NCI-H774 (cell line): ENCODE data around the gene FSD1L.
A peak's percentile ranks its signal among the peaks of the same experiment; 100 is the strongest.

Experiments
- DNase-seq: peaks from one replicate; lab custom pipeline; 2025; lab: John Stamatoyannopoulos, UW

Gene FSD1L

GRCh38 chr9:105447814-105448812 is at the start of gene FSD1L:
Gene FSD1L (plus strand): TSS chr9:105448034. CDS start chr9:105448221, 187 bp downstream.
- DNase-seq, result peak; percentile 92

GRCh38 chr9:105399117-105399516 is 48.7 kb upstream of the FSD1L start:
- DNase-seq, result no peak

DNA sequence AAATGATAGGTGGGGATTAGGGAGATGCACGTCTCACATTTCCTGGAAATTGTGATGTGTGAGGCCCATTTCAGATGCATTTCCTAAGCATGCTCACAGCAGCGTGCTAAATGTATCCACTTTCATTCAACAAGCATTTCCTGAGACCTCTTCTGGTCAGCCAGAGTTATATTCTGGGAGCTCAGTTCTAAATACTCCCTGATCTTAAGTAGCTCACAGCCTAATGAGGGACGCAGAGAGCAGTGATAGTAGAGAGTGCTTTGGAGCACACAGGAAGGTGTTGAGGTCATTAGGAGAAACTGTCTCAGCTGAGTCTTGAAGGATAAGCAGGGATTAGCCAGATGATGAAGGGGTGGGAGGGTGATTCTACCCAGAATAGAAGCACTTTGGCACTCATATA is 46.2 kb upstream of the FSD1L start:
- no peak for DNase-seq

DNA sequence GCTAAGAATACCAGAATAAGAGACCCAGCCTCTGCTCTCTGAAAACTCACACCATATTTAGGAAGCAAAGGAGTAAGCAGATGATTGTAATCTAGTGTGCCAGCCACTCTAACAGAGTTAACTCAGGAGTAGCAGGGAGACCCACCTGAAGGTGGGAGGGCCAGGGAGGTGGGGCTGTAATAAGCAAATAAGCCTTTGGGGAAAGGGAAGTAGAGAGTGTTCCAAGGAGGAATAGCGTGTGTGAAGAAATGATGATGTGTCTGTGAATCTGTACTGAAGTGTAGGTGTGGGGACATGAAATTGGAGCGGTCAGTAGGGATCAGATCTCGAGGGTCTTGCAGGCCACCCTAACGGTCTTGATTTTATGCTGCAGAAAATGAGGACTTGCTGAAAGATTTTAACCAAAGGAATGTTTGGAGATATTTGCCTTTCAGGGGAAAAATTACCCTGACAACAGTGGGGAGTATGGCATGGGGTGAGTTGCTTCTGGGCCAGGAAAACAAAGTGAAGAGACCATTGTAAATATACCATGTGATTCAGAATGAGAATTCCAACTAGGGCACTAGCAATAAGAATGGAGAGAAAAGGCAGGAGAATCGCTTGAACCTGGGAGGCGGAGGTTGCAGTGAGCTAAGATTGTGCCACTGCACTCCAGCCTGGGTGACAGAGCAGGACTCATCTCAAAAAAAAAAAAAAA is 44.1 kb upstream of the FSD1L start:
- DNase-seq, result no peak

DNA sequence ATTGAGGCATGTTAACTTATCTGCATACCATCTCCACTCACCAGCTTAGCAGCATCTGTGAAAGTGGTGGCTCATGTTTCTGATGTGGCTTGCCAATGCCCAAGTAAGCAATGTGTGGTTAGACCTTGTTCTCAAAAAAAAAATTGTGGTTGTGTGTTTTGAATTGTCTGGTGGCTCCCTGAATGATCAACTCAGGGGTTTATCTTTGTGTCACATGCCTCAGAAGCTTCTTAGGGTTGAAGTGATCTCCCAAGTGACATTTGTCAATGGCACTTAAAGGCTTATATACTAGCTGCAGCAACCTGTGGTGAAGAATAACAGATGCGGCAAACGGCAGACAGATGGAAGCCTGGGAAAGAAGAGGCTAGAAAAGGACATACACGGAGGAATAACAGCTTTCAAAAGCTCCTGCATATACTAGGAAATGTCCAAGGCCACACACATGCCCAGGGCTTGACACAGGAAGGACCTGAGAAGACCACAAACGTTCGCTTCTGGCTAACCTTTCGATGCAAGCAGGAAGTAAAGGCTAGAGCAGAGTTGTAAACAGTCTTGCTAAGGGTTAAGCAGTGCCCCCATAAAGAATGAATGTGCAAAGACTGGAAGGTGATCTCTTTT is 42.2 kb upstream of the FSD1L start:
- DNase-seq, result no peak

DNA sequence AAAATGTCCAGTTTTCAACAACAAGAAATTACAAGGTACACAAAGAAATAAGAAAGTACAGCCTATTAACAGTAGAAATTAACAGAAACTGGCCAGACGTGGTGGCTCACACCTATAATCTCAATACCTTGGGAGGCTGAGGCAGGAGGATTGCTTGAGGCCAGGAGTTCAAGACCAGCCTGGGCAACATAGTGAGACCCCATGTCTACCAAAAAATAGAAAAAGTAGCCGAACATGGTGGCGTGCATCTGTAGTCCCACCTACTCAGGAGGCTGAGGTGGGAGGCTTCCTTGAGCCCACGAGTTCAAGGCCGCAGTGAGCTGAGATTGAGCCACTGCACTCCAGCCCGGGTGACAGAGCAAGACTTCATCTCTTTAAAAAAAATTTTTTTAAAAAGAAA is 41.5 kb upstream of the FSD1L start:
- DNase-seq, result no peak

- no peak for DNase-seq
Observed at GRCh38 chr9:105413525-105413924, 34.3 kb upstream of the FSD1L start.

DNA sequence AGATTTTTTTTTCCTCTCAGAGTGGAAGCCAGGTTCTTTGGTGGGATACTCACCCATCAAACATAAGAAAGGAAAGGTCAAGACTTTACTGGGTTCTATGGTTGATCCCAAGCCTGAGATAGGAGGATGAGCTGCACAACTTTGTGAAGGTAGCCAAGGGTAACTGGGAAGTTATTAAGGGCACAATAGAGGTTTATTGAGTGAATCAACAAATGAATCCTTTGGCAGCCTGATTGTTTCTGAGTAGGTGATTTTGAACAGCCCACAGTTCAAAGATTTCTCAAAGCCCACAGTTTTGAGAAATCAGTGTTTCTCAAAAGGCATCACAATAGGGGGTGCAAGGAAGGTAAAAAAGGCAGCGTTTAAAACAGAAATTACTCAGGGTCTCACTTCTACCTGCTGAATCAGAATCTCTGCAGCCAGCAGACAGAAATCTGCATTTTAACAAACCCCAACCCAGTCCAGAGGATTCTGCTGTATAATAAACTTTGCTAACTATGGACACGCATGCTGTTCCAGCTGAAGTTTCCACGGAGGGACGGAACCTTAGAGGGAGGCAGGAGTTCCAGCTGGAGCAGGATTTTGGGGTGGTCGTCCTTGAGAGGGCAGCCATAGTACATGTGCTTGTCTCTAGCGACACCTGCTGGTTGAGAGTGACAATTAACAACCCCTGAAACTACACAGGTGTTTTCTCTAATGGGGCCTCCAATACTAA is 32.7 kb upstream of the FSD1L start:
- DNase-seq, result peak; percentile 38

DNA sequence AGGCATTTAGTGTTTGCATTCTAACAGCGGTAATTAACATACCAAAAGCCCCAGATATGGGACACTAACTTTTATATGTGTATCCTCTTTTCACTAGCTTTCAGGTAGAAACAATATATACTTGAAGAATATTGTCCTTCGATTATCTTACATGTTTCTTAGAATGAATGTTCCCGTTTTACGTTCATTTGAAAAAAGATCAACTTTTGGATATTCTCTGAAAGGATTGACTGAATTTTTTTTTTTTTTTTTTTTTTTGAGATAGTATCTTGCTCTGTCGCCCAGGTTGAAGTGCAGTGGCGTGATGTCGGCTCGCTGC is 32.2 kb upstream of the FSD1L start:
- DNase-seq, result no peak

DNA sequence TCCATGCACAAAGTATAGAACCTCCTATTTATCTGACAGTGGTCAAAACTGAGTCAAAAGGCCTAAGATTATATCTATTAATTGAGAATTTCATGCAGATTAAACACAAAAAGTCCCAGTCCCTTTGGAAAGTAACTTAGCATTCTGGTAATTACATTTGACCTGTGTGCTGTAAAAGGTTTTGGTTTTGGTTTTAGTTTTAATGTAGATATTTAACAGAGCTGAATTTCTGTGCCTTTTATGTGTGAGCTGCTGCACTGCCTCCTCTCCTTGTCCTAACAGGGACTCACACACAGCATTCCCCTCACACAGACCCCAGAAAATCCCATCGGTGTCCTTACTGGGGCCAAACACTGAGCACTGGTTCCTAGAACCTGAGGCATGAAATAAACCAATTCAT is 31.0 kb upstream of the FSD1L start:
- no peak for DNase-seq

DNA sequence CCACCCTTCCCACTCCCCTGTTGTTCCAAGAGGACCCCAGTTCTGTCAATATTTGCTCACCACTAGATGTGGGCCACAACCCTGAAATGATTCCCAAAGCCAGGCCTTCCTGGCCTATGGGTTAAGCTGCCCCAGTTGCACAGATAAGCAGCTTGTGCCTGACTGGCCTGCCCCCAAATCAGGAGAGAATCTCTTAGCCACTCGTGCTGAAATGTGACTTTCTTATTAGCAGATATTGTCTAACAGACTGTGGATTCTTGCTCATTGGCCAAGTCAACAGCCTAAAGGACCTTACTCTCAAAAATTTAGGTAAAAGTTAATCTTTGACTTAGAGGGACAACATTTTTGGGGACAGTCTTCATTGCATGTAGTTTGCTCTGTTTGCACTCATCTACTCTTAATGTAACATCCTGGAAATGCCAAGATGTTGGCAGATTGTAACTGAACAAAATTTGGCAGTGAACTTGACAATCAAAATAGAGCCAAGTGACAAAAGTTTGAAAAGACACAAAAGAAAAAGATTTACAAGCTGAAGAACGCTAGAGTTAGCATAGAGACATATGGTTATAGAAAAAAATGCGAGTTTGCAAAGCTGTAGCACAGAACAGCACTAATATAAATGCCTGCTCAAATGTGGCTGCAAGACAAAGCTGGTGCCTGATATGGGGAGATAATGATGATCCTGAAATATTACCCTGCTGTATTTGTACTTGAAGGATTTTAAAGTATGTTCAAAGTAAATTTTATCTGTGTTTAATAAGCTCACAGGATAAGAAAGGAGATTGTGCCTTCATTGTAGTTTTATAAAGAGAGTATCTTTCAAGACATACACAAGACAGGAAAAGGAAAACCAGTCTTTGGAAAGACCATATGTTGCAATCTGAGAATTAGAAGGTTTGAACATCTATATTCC is 29.0 kb upstream of the FSD1L start:
- DNase-seq, result no peak

- no peak for DNase-seq
Observed at GRCh38 chr9:105419816-105420597, 27.8 kb upstream of the FSD1L start.

GRCh38 chr9:105421154-105421553 is 26.7 kb upstream of the FSD1L start:
- DNase-seq, result no peak

DNA sequence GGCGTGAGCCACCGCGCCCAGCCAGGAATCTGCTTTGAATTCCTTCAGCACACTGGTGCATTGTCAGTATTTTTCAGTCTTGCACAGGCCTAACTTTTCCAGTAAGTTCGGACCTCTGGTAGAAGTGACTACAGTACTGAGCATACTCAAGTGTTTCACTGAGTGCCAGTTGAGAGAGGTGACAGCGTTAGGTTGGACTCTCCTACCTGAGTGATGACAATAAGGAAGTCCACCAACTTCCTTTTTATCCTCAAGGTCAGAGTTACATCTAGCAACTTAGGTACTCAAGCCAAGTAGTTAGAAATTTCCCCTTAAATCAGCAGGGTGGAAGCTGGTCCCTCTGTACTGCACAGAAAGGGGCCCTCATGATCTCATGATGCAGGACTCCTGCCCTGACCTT is 26.0 kb upstream of the FSD1L start:
- DNase-seq, result no peak

DNA sequence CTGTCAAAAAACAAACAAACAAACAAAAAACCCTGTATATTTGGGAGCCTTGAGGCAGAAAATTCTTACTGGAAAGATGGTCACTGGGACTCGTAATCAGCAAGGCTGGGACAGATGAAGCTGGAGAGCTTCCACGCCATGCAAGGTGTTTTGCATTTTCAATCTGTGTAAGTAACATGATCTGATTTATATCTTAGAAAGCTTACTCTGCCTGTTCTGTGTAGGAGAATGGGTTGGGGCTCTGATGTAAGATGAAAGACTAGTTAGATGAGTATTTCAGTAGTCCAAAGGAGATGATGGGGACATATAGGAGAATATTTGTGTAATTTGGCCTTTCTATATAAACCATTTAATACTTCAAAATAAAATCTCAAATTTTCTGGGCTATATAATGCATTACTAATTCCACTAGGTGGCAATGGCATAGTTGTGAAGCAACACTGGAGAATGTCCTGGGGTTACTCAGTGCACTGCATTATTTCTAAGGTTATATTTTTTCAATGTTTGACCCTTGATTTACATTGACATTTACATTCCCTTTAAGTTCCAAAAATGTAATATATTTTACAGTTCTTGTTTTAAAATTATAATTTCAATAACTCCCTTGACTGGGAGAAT is 21.9 kb upstream of the FSD1L start:
- DNase-seq, result no peak

DNA sequence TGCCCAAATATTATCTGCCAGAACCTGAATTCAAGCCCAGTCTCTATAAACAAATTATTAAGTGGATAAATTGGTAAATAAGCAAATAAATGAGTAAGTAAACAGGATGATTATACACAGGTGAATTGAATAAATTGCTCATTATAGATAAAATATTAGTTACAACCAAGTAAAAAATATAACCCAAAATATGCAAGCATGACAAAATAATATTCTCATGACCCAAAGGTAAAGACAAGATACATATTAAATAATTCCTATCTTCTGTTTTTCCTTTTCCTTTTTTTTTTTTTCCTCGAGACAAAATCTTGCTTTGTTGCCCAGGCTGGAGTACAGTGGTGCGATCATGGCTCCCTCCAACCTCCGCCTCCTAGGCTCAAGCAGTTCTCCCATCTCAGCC is 21.2 kb upstream of the FSD1L start:
- no peak for DNase-seq

DNA sequence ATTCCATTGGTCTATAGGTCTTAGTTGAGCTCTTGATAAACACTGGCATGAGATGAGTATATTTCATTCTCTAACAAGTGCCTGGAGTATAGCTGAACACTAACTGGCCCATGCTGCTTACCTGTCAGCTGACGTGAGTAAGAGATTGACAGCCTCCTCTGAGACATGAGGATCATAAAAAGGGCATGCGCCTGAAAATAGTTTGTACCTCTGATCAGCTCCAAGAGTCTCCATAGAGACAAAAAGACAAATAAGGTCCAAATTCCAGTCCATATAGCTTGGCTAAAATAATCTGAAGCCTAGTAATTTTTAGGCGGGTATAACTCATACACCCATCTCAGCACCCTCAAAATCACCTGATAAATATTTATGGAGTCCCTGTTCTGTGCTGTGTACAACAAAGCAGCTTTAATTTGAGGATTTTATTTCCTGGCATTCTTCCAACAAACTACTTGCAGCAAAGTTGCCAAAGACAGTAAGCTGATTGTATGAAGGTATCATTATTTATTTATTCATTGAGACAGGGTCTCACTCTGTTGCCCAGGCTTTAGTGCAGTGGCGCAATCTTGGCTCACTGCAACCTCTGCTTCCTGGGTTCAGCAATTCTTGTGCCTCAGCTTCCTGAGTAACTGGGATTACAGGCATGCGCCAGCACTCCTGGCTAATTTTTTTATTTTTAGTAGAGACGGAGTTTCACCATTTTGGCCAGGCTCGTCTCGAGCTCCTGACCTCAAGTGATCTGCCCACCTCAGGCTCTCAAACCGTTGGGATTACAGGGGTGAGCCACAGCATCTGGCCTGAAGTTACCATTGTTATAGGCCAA is 16.2 kb upstream of the FSD1L start:
- no peak for DNase-seq

GRCh38 chr9:105432247-105432842 is 15.5 kb upstream of the FSD1L start:
- no peak for DNase-seq

DNA sequence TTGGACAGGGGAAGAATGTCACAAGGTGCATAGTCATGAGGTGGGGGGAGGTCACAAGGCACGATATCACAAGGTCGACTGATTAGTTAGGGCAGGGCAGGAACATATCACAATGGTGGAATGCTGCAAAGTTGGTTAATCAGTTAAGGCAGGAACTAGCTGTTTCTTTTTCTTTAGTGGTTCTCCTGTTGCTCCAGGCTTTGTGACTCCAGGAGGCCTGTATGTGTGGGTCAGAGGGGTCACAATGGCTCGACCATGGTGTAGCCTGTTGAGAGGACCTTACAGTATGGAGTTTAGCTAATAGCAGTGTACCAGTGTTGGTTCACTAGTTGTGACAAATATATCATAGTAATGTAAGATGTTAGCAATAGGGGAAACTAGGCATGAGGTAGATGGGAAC is 12.4 kb upstream of the FSD1L start:
- DNase-seq, result no peak
